COLO668 (cell line): Measurements from ENCODE around the gene NPHP4.
"Not testable (repeated sequence)": the region's sequence is repeated elsewhere in the genome, so short reads cannot be mapped to it uniquely, and the experiment has no call there.

ENCODE experiments used
- DNase-seq: peaks from one replicate; lab custom pipeline; 2025; ENCODE audit not compliant: unreplicated experiment; lab: John Stamatoyannopoulos, UW

The NPHP4 gene

DNA sequence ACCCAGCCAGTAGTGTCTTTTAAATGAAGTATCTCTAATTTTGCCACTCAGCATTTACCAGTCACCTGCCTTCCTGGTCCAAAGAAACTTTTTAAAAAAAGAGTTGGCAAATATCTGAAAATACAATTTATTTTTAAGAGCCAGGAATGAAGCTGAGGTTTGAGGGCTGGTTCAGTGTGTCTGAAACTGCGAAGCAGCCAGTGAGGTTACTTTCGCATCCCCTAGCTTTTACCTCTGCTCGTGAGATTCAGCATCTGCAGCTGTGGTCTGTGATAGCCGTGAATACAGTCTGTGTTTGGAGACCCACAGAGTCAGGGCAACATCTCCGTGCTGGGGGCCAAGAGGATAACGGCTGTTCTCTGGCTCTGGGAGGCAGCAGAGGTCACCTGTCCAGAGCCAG, 32.2 kb upstream of the NPHP4 start:
- no peak for DNase-seq

- DNase-seq, result no peak
Measured at GRCh38 chr1:6023346-6023745, 31.1 kb upstream of the NPHP4 start.

GRCh38 chr1:6022193-6022592, 30.0 kb upstream of the NPHP4 start:
- DNase-seq, result no peak

GRCh38 chr1:6019166-6019845, 27.1 kb upstream of the NPHP4 start:
- DNase-seq, result no peak

DNA sequence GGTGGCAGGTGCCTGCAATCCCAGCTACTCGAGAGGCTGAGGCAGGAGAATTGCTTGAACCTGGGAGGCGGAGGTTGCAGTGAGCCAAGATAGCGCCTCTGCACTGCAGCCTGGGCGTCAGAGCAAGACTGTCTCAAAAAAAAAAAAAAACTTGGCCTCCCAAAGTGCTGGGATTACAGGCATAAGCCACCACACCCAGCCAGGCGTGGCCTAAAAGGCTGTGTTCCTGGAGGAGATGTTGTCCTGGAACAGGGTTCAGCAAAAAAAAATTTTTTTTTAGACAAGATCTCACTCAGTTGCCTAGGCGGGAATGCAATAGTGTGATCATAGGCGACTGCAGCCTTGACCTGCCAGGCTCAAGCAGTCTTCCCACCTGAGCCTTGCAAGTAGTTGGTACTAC, 25.4 kb upstream of the NPHP4 start:
- not testable (repeated sequence) for DNase-seq

- no peak for DNase-seq
Measured at GRCh38 chr1:6016191-6016865, 24.1 kb upstream of the NPHP4 start.

DNA sequence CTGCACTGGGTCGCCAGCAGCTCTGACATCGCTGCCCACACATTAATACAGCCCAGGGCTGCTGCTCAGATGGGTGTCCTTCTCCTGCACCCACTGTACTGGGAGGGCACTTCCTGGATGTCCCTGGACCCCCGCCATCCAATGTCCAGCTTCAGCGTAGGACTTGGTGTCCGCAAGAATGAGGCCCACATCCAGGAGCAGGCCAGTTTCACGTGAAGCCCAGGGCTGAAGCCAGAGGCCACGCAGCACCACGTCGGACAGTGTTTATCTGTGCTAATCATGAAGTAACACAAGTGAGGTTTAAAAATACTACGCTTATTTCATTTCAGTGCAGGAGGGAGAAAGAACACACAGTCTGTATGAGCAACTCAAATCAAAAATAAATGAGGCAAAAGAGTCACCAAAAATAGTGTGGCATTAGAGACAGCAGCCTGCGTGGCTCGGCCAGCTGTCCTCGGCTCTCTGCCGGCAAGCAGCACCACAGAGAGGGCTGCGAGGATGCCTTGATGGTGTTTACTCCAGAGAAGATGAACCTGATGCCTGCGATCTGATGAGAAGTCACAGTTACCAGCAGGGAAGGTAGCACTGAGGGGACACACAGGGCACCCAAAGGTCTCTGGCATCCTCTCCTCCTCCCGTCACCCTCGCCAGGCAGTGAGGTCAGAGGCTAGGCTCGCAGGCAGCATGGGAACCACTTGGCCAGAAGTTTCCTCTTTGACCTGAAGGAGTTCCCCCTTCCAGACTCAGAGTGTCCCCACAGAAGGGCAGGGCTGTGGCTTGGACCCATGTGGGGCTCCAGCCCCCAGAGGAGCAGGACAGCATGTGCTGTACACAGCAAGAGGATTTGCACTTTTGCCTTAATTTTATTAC, 22.1 kb upstream of the NPHP4 start:
- no peak for DNase-seq

DNA sequence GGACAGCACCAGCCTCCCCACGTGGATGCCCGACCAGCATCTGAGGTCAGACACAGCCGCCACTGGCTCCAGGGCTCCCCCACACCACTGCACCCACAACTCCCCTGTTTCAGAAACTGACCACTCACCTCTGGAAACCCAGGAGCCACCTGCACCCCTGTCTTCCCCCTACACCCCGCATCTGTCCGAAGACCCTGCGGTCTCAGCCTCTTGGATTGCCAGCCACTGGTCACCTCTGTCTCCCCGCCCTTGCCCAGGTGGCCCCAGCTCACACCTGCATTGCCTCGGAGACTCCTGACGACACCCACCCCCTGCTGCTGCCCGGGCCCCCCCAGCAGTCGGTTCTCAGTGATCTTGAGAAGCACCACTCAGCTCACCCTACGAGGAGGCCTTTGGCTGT, 21.3 kb upstream of the NPHP4 start:
- DNase-seq, result no peak

GRCh38 chr1:6012529-6013318, 20.5 kb upstream of the NPHP4 start:
- no peak for DNase-seq

DNA sequence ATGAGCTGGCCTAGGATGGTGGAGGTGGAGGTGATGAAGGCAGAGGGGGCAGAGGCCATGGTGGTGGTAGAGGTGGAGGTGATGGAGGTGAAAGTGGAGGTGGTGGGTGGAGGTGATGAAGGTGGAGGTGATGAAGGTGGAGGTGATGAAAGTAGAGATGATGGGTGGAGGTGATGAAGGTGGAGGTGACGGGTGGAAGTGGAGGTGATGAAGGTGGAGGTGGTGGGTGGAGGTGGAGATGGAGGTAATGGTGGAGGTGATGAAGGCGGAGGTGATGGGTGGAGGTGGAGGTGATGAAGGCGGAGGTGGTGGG, 19.7 kb upstream of the NPHP4 start:
- no peak for DNase-seq

DNA sequence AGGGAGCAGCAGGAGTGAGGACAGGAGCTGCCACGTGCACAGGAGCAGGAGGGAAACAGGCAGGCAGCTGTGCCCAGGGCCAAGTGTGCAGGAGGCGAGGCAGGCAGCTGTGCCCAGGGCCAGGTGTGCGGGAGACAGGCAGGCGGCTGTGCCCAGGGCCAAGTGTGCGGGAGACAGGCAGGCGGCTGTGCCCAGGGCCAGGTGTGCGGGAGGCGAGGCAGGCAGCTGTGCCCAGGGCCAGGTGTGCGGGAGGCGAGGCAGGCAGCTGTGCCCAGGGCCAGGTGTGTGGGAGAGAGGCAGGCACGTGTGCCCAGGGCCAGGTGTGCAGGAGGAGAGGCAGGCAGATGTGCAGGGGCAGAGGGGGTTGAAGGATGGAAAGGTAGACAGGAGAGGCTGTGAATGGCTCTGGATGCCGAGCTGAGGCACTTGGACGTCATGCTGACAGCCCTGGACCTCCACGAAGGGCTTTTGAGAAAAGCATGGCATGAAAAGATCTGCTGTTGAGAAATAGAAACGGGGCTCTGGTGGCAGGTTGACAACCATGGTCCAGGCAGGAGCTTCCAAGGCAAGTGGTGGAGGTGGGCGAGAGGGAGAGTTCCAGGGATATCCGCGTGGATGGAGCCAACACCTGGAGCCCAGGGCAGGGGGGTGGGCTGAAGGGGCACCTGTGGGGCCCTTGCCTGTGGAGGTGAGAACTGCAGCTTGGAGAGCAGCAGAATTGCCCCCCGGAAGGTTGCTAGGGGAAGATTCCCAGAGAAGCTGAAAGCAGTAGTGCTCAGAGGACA, 19.1 kb upstream of the NPHP4 start:
- peak; percentile 82 for DNase-seq

DNA sequence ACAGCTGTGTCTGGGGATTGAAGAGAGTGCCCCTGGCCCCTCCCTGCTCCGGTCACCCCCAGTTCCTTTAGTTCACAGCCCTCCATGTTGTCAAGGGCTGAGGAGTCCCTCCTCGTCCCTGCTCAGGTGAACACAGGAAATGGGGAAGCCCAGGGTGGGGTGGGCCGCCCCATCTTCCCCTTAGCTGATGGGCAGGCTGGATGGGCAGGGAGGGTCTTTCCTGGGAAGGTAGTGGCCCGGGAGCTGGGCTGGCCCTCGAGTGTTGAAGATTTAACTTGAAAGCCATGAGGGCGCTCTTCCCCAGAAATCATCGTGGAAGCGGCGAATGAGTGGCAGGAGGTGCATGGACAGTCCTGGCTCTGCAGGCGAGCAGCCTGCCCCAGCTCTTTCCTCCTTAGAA, 18.3 kb upstream of the NPHP4 start:
- no peak for DNase-seq

DNA sequence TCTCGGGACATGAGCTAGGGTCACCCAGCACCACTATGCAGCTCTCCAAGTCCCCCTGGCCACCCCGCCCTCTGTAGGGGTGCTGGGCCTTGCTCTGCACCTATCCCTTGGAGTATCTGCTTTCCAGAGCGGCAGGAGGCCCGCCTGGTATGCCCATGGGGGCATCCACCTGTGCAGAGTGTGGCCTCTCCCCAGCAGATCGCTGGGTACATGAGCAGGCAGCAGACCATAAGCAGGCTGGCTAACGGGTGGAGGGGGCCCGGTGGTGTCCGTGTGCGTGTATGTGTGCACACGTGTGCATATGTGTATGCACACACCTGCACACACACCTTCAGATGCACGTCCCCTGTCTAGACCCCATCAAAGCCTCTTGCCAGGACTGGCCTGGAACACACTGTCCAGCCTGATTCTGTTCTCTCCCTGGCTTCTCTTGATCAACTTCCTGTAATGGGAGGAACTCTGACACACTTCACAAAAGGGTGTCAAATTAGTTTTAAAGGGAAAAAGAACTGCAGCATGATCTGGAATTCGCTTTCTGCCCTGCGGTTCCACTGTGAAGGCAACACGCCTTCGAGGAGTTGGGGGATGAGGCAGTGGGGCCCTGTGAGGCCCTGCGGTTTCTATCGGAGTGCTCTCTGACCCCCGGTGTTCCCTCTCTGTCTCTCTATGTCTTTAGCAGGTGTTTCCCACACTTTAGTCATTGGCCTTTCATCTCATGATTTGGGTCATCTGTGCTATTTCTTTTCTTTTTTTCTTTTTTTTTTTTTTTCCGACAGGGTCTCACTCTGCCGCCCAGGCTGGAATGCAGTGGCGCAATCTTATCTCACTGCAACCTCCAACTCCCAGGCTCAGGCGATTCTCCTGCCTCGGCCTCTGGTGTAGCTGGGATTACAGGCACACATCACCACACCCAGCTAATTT, 17.2 kb upstream of the NPHP4 start:
- no peak for DNase-seq

DNA sequence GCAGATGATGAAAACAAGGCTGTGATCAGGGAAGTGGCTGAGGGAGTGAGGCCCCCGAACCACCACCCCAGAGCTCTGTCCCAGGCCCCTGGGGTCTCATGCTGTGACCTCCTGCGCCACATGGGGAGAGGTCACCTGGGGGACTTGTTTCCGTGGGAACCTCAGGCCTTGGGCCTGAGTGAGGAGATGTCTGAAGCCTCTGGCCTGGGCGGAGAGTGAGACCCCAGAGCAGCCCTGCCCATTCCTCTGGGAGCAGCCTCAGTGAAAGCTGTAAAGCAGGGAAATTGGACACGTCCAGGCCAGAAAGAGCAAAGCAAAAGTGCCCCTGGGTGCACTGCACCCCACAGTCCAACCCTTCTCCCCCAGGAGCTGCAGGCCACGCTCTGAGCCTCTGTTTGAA, 16.5 kb upstream of the NPHP4 start:
- no peak for DNase-seq

GRCh38 chr1:6008084-6008415, 15.8 kb upstream of the NPHP4 start:
- DNase-seq, result no peak

DNA sequence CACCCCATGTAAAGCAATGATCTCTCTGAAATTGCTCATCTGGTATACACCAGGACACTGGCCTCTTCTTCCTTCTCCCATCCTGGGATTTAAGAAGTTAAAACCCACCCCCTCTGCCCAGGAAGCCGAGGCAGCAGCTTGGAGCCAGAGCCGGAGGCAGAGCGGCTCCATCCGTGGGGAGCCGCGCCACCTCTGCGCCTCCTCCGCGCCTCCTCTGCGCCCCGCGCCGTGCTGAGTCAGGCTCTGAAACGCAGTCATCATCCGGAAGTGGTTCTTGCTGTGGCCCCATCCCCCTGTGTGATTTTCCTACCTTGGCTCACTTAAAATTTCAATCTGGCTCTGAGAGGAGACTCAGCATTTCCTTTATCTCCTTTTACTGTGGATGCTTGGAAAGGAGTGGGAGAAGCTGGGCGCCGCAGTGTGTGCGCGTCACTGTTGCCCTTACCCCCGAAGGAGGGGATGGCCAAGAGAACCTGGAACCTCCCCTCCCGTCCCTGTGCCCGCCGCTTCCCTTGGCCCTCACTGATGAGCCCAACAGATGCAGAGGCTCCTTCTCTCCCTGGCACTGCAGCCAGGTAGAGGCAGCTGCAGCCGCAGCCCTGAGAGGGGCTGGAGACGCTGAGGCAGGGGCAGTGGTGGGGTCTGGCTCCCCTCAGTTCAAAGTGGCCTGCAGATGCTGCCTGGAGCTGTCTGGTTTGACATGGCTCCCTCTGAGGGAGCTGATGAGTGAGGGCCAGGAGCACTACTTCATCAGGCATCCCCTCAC, 15.3 kb upstream of the NPHP4 start:
- no peak for DNase-seq

- no peak for DNase-seq
Measured at GRCh38 chr1:6006882-6007281, 14.7 kb upstream of the NPHP4 start.

GRCh38 chr1:6005276-6005917, 13.2 kb upstream of the NPHP4 start:
- DNase-seq, result no peak
